HG03139 (cell line): ENCODE data around the gene RSRC1.
A peak's percentile ranks its signal among the peaks of the same experiment; 100 is the strongest.

Experiments used
- ATAC-seq: cut with Tn5 transposase; IDR thresholded peaks from one replicate; pipeline ENCODE4 v1.9.1; 2021; ENCODE audit not compliant: unreplicated experiment

RSRC1 gene

GRCh38 chr3:158127250-158128219 is 17.6 kb downstream of the RSRC1 start:
- no peak for ATAC-seq

GRCh38 chr3:158128755-158129154 is 18.9 kb downstream of the RSRC1 start:
- ATAC-seq: no peak

GRCh38 chr3:158134363-158134762 is 24.5 kb downstream of the RSRC1 start:
- no peak for ATAC-seq

GRCh38 chr3:158140396-158140795 is 30.5 kb downstream of the RSRC1 start:
- no peak for ATAC-seq

- ATAC-seq: no peak
These were observed 38.3 kb downstream of the RSRC1 start for GRCh38 chr3:158148218-158148617.

GRCh38 chr3:158152186-158152585 is 42.3 kb downstream of the RSRC1 start:
- peak; percentile 58 for ATAC-seq

- no peak for ATAC-seq
These were observed 49.1 kb downstream of the RSRC1 start for GRCh38 chr3:158158969-158159368.

GRCh38 chr3:158159714-158160113 is 49.8 kb downstream of the RSRC1 start:
- ATAC-seq: no peak

GRCh38 chr3:158160958-158161357 is 51.1 kb downstream of the RSRC1 start:
- ATAC-seq: no peak

GRCh38 chr3:158165141-158165655 is 55.3 kb downstream of the RSRC1 start:
- no peak for ATAC-seq

GRCh38 chr3:158165730-158166129 is 55.8 kb downstream of the RSRC1 start:
- no peak for ATAC-seq

GRCh38 chr3:158166223-158166622 is 56.3 kb downstream of the RSRC1 start:
- ATAC-seq: no peak

GRCh38 chr3:158167737-158168557 is 58.1 kb downstream of the RSRC1 start:
- ATAC-seq: no peak

GRCh38 chr3:158169091-158169491 is 59.2 kb downstream of the RSRC1 start:
- ATAC-seq: no peak

GRCh38 chr3:158181096-158181495 is 71.2 kb downstream of the RSRC1 start:
- no peak for ATAC-seq

- no peak for ATAC-seq
These were observed 75.8 kb downstream of the RSRC1 start for GRCh38 chr3:158185711-158186110.

GRCh38 chr3:158200955-158201354 is 91.1 kb downstream of the RSRC1 start:
- ATAC-seq: no peak

- no peak for ATAC-seq
These were observed 95.4 kb downstream of the RSRC1 start for GRCh38 chr3:158205324-158205723.

GRCh38 chr3:158205994-158206393 is 96.1 kb downstream of the RSRC1 start:
- ATAC-seq: no peak

- ATAC-seq: no peak
These were observed 100.2 kb downstream of the RSRC1 start for GRCh38 chr3:158210067-158210466.

GRCh38 chr3:158213461-158213860 is 103.6 kb downstream of the RSRC1 start:
- ATAC-seq: no peak

GRCh38 chr3:158217992-158218391 is 108.1 kb downstream of the RSRC1 start:
- ATAC-seq: no peak
